Ammon's horn (tissue), 1 donor: Measurements from ENCODE around the gene ATG16L2.
"Not testable (repeated sequence)": the region's sequence is repeated elsewhere in the genome, so short reads cannot be mapped to it uniquely, and the experiment has no call there.

Source experiments
- DNase-seq: peaks from one replicate; pipeline ENCODE4 v3.0.0-alpha.2; 2016; ENCODE audit warnings: low spot score

Gene ATG16L2

GRCh38 chr11:72842653-72843330 lies 28.6 kb downstream of the ATG16L2 start:
- no peak for DNase-seq

GRCh38 chr11:72844356-72844755 lies 30.1 kb downstream of the ATG16L2 start:
- DNase-seq, result no peak

GRCh38 chr11:72848846-72849466 lies 34.7 kb downstream of the ATG16L2 start:
- DNase-seq, result no peak

GRCh38 chr11:72850832-72851231 lies 36.6 kb downstream of the ATG16L2 start:
- DNase-seq, result no peak

GRCh38 chr11:72851726-72852125 lies 37.5 kb downstream of the ATG16L2 start:
- no peak for DNase-seq

- DNase-seq, result no peak
These were observed 41.9 kb downstream of the ATG16L2 start for GRCh38 chr11:72856065-72856464.

GRCh38 chr11:72856551-72857345 lies 42.5 kb downstream of the ATG16L2 start:
- DNase-seq, result no peak

- not testable (repeated sequence) for DNase-seq
These were observed 44.1 kb downstream of the ATG16L2 start for GRCh38 chr11:72858267-72858666.

- no peak for DNase-seq
These were observed 44.9 kb downstream of the ATG16L2 start for GRCh38 chr11:72859126-72859525.

GRCh38 chr11:72860010-72860409 lies 45.8 kb downstream of the ATG16L2 start:
- DNase-seq, result no peak

- no peak for DNase-seq
These were observed 46.4 kb downstream of the ATG16L2 start for GRCh38 chr11:72860592-72860991.

GRCh38 chr11:72863091-72863490 lies 48.9 kb downstream of the ATG16L2 start:
- no peak for DNase-seq

- no peak for DNase-seq
These were observed 49.7 kb downstream of the ATG16L2 start for GRCh38 chr11:72863916-72864315.

- DNase-seq, result no peak
These were observed 50.8 kb downstream of the ATG16L2 start for GRCh38 chr11:72864702-72865655.

GRCh38 chr11:72867970-72868369 lies 53.8 kb downstream of the ATG16L2 start:
- no peak for DNase-seq

GRCh38 chr11:72869831-72870230 lies 55.6 kb downstream of the ATG16L2 start:
- DNase-seq, result no peak

GRCh38 chr11:72871119-72871518 lies 56.9 kb downstream of the ATG16L2 start:
- DNase-seq, result no peak

GRCh38 chr11:72872012-72872411 lies 57.8 kb downstream of the ATG16L2 start:
- DNase-seq, result no peak

GRCh38 chr11:72875736-72876135 lies 61.5 kb downstream of the ATG16L2 start:
- no peak for DNase-seq

- no peak for DNase-seq
These were observed 61.9 kb downstream of the ATG16L2 start for GRCh38 chr11:72876147-72876546.
